UCSD-AML1 (cell line): Measurements from ENCODE around the gene PARD6G.

Experiments used
- DNase-seq: peaks from one replicate; lab custom pipeline; 2025; ENCODE audit not compliant: unreplicated experiment; lab: John Stamatoyannopoulos, UW

PARD6G gene

GRCh38 chr18:80191264-80191663 is 56.0 kb downstream of the PARD6G start:
- DNase-seq: no peak

GRCh38 chr18:80190311-80190710 is 57.0 kb downstream of the PARD6G start:
- no peak for DNase-seq

GRCh38 chr18:80189531-80189865 is 57.8 kb downstream of the PARD6G start:
- DNase-seq: no peak

GRCh38 chr18:80188643-80189530 is 58.4 kb downstream of the PARD6G start:
- DNase-seq: no peak

GRCh38 chr18:80187956-80188642 is 59.2 kb downstream of the PARD6G start:
- no peak for DNase-seq

- DNase-seq: no peak
Observed at GRCh38 chr18:80185545-80185944, 61.8 kb downstream of the PARD6G start.

- DNase-seq: no peak
Observed at GRCh38 chr18:80184243-80184772, 63.0 kb downstream of the PARD6G start.

GRCh38 chr18:80183273-80184050 is 63.9 kb downstream of the PARD6G start:
- DNase-seq: no peak

GRCh38 chr18:80182855-80183254 is 64.5 kb downstream of the PARD6G start:
- no peak for DNase-seq

- DNase-seq: no peak
Observed at GRCh38 chr18:80181642-80182461, 65.5 kb downstream of the PARD6G start.

- DNase-seq: no peak
Observed at GRCh38 chr18:80180778-80181564, 66.3 kb downstream of the PARD6G start.

GRCh38 chr18:80179857-80180558 is 67.3 kb downstream of the PARD6G start:
- no peak for DNase-seq

- DNase-seq: no peak
Observed at GRCh38 chr18:80178935-80179818, 68.1 kb downstream of the PARD6G start.

GRCh38 chr18:80177128-80177527 is 70.2 kb downstream of the PARD6G start:
- no peak for DNase-seq

GRCh38 chr18:80176334-80177073 is 70.8 kb downstream of the PARD6G start:
- no peak for DNase-seq

GRCh38 chr18:80175451-80176204 is 71.7 kb downstream of the PARD6G start:
- no peak for DNase-seq

GRCh38 chr18:80173060-80173459 is 74.3 kb downstream of the PARD6G start:
- no peak for DNase-seq
